Stimulated activated naive CD8-positive, alpha-beta T cell treated with anti-CD3 and anti-CD28 coated beads, Interleukin-15, Interleukin-2, amounts not matched to agents 100 ng/mL and 50 ng/mL, for 24 hours (primary cell): Measurements from ENCODE around the gene SEMA4D.

Experiments
- H3K27ac Mint-ChIP-seq: one replicate; pipeline ENCODE4 v1.8.0; 2021; ENCODE audit warnings: mild to moderate bottlenecking, mixed read lengths
- H3K27me3 Mint-ChIP-seq: one replicate; pipeline ENCODE4 v1.8.0; 2021; ENCODE audit warnings: mixed read lengths
- H3K36me3 Mint-ChIP-seq: one replicate; pipeline ENCODE4 v1.8.0; 2021; ENCODE audit warnings: low read depth, mixed read lengths
- H3K4me1 Mint-ChIP-seq: one replicate; pipeline ENCODE4 v1.8.0; 2021; ENCODE audit warnings: low read depth, mixed read lengths
- H3K4me3 Mint-ChIP-seq: one replicate; pipeline ENCODE4 v1.8.0; 2021; ENCODE audit warnings: mild to moderate bottlenecking, mixed read lengths
- H3K9me3 Mint-ChIP-seq: one replicate; pipeline ENCODE4 v1.8.0; 2021; ENCODE audit warnings: mixed read lengths

SEMA4D gene

DNA sequence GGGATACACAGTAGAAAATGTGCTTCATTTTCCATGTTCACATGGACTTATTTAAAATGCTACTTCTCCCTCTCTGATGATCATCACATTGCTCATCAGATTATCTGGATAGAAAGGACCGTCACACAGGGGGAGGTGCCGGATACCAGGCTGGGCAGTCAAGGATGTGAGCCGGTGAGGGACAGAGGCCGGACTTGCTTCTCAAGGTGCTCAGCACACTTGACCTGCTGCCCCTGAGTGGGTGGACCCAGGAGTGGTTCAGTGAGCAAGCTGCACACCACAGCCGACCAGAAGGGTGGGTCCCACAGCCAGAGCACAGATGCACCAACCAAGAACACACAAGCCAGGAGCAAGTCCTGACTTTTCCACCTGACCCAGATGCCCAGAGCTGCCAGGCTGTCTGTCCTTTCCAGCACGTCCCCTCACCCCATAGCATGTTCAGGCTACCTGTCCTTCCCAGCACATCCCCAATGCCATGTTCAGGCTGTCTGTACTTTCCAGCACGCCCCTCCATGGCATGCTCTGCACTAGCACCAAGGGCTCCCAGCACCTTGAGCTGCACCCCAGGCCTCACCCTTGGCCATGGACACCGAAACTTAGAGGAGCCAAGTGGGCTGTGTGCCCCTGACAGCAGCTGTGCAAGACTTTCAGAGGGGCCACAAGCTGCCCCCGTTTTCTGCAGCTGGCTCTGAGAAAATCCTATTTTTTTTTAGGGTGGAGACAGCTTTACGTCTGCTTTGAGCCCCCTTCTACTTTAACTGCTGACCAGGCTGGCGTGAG, 101.8 kb downstream of the SEMA4D start:
- peaks cover 91% of the 10 kb centered on the region for H3K36me3 Mint-ChIP-seq
- peak overlapping the region; percentile 55 for H3K27ac Mint-ChIP-seq
- no peaks in the 10 kb centered on the region for H3K27me3 Mint-ChIP-seq
- H3K4me1 Mint-ChIP-seq: peaks cover 21% of the 10 kb centered on the region
- H3K9me3 Mint-ChIP-seq: no peaks in the 10 kb centered on the region
- H3K4me3 Mint-ChIP-seq: no peak overlapping the region

DNA sequence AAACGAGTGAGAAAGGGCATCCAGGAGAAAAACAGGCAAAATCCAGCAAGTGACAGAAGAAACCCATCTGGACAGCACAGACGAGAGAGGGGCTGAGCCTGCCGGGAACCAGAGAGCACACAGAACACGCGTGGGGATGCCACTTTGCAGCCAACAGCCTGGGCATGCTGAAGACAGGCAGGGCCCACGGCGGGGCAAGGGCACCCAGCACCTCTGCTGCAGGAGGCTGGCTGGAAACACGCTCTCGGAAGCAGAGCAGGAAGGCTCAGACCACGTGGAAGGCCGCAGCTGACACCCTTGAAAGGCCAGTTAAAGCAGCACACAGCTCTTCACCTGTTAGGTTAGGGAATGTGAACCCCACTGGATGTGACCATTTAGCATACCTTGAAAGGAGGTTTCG, 103.5 kb downstream of the SEMA4D start:
- Mint-ChIP-seq H3K27ac (peak overlapping the region; percentile 78), H3K36me3 (peaks cover 90% of the 10 kb centered on the region), H3K9me3 (no peaks in the 10 kb centered on the region), H3K4me1 (peaks cover 7% of the 10 kb centered on the region), H3K4me3 (no peak overlapping the region), H3K27me3 (no peaks in the 10 kb centered on the region)

DNA sequence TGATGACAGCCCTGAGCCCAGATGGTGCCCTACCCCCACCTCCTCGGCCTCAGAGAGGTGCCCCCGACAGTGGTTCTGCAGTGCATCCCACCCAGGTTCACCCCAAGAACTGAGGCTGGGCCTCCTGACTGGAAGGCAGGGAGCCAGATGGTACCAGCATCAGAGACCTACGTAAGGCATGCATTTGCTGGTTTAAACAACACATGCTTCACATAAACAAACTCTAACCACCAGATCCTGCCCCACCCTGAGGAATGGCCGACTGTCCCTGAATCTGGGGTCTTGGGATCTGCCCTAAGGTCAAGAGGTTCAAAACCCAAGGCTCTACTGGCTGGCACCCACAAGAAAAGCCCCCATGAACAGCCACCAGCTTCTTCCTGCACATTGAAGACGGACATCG, 106.3 kb downstream of the SEMA4D start:
- H3K4me3 Mint-ChIP-seq: no peak overlapping the region
- peaks cover 81% of the 10 kb centered on the region for H3K36me3 Mint-ChIP-seq
- peak overlapping the region; percentile 12 for H3K27ac Mint-ChIP-seq
- no peaks in the 10 kb centered on the region for H3K27me3 Mint-ChIP-seq
- H3K4me1 Mint-ChIP-seq: peaks cover 4% of the 10 kb centered on the region
- no peaks in the 10 kb centered on the region for H3K9me3 Mint-ChIP-seq

- H3K27ac Mint-ChIP-seq: peak overlapping the region; percentile 54
- H3K36me3 Mint-ChIP-seq: peaks cover 83% of the 10 kb centered on the region
- no peaks in the 10 kb centered on the region for H3K27me3 Mint-ChIP-seq
- H3K9me3 Mint-ChIP-seq: no peaks in the 10 kb centered on the region
- H3K4me1 Mint-ChIP-seq: peaks cover 11% of the 10 kb centered on the region
- no peak overlapping the region for H3K4me3 Mint-ChIP-seq
Observed at GRCh38 chr9:89390578-89391116, 107.3 kb downstream of the SEMA4D start.

DNA sequence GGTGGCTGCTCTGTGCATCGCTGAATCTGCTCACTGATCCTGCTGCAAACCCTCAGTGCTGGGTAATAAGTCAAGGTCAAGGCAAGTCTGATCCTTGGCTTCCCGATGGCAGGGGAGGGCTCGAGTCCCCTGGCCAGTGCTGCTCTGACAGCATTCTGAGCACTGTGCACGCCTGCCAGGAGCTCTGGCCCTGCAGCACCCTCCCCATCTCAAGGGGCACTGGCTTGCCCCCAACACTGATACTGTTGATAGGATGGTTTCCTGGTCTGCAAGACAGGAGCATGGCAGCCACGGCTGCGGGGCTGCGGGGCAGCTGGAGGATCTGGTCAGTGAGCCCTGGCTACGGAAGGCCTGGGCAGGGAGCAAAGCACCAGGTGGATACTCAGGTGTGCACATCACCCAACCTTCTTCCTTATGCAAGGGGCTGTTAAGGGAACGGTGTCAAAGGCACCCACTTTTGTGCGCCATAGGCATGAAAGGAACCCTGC, 107.8 kb downstream of the SEMA4D start:
- H3K27me3 Mint-ChIP-seq: no peaks in the 10 kb centered on the region
- peaks cover 83% of the 10 kb centered on the region for H3K36me3 Mint-ChIP-seq

DNA sequence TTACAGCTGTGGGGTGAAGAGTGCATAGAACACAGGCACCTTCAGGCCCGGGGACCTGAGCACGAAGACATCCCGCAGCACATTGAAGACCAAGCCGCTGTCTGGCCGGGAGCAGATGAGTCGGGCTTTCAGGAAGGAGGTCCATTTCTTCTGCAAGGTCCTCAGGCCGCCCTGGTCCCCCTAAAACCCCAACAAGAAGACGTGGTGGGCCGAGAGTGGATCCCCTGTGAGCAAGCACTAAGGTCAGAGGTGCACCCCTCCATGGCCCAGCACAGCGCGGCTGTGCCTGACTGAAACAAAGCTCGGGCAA, 109.1 kb downstream of the SEMA4D start:
- Mint-ChIP-seq H3K4me1 (peaks cover 17% of the 10 kb centered on the region), H3K9me3 (no peaks in the 10 kb centered on the region), H3K36me3 (peaks cover 83% of the 10 kb centered on the region), H3K27ac (no peak overlapping the region), H3K27me3 (no peaks in the 10 kb centered on the region), H3K4me3 (no peak overlapping the region)

More for the DNA sequence above, 107.8 kb downstream of the SEMA4D start:
- Mint-ChIP-seq H3K27ac (peak overlapping the region; percentile 54), H3K9me3 (no peaks in the 10 kb centered on the region), H3K4me1 (peaks cover 13% of the 10 kb centered on the region), H3K4me3 (no peak overlapping the region)

DNA sequence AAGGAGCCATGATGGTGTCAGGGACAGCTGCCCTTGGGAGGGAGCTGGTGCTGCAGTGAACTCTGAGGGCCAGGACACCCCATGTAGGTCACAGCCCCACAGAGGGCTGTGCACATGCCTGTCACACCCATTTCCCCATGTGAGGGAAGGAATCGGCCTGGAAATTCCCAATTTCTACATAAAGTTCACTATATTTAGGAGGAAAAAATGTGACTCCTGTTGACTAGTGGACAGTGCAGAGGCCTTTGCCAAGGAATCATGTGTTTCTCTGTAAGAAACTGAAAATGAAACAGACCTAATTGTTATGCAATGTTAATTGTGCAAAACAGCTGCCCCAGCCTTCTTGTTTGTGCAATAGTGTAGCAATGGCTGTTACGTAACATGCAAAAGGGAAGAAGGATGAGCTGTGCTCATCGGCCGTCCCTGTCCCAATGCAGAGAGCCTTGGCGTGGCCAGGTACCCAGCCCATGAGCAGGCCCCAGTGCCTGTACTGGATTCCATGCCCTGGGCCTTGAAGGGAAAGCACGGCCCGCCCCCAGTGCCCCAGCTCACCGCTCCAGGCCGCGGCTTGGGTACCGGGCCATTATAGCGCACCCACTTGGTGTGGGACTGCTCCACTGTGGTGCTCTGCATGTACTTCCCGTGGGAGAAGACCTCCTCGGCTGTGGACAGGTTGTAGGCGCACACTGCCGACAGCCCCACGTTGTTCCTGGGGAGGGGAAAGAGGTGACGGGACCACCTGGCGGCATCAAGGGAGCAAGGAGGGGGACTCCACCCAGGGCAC, 109.6 kb downstream of the SEMA4D start:
- H3K4me3 Mint-ChIP-seq: no peak overlapping the region
- peaks cover 22% of the 10 kb centered on the region for H3K4me1 Mint-ChIP-seq
- peak overlapping the region; percentile 45 for H3K27ac Mint-ChIP-seq
- no peaks in the 10 kb centered on the region for H3K9me3 Mint-ChIP-seq
- no peaks in the 10 kb centered on the region for H3K27me3 Mint-ChIP-seq
- peaks cover 83% of the 10 kb centered on the region for H3K36me3 Mint-ChIP-seq

- Mint-ChIP-seq H3K4me1 (peaks cover 32% of the 10 kb centered on the region), H3K4me3 (no peak overlapping the region), H3K27me3 (no peaks in the 10 kb centered on the region), H3K27ac (peak overlapping the region; percentile 61), H3K36me3 (peaks cover 81% of the 10 kb centered on the region), H3K9me3 (no peaks in the 10 kb centered on the region)
Observed at GRCh38 chr9:89387197-89387849, 110.6 kb downstream of the SEMA4D start.

DNA sequence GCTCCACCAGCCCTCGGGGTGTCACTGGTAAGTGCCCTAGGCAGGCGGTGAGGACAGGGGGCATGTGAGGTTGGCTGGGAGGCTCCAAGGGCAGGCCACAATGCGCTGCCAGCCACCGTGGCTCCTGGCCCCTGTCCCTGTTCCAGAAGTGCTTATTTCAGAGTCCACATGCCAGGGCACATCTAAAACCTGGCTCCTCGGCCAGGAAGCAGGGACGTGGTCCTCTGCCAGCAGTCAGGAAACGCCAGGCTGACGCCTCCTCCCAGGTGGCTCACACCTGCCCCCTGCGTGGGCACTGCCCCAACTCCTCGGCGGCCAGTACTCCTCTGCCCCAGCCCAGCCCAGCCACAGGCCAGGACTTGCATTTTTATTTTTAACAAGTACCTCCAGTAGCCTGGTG, 111.1 kb downstream of the SEMA4D start:
- H3K27ac Mint-ChIP-seq: peak overlapping the region; percentile 41

GRCh38 chr9:89386206-89386605, 111.7 kb downstream of the SEMA4D start:
- Mint-ChIP-seq H3K4me3 (no peak overlapping the region), H3K36me3 (peaks cover 81% of the 10 kb centered on the region), H3K9me3 (no peaks in the 10 kb centered on the region), H3K4me1 (peaks cover 43% of the 10 kb centered on the region), H3K27me3 (no peaks in the 10 kb centered on the region), H3K27ac (peak overlapping the region; percentile 41)

More for the DNA sequence above, 111.1 kb downstream of the SEMA4D start:
- no peak overlapping the region for H3K4me3 Mint-ChIP-seq
- H3K9me3 Mint-ChIP-seq: no peaks in the 10 kb centered on the region
- peaks cover 81% of the 10 kb centered on the region for H3K36me3 Mint-ChIP-seq
- no peaks in the 10 kb centered on the region for H3K27me3 Mint-ChIP-seq
- H3K4me1 Mint-ChIP-seq: peaks cover 37% of the 10 kb centered on the region

DNA sequence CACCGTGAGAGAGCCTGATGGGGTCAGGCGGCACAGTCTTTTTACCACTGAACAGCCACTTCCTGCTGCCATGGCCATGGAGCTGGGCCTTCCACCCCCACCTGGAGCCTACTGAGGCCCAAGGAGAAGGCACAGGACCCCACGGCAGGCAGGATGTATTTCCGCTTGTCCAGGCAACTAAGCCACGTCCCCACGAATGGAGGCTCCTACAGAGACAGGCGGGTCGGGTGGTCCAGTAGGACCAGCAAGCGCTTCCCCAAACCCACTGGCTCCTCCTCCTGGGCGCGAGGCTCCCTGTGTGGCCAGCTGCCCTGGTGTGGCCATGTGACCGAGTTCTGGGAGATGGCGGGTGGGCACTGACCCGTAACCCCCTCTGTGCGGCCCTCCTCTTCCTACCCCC, 113.1 kb downstream of the SEMA4D start:
- Mint-ChIP-seq H3K27me3 (no peaks in the 10 kb centered on the region), H3K27ac (peak overlapping the region; percentile 61), H3K9me3 (no peaks in the 10 kb centered on the region), H3K36me3 (peaks cover 81% of the 10 kb centered on the region), H3K4me3 (no peak overlapping the region), H3K4me1 (peaks cover 51% of the 10 kb centered on the region)

DNA sequence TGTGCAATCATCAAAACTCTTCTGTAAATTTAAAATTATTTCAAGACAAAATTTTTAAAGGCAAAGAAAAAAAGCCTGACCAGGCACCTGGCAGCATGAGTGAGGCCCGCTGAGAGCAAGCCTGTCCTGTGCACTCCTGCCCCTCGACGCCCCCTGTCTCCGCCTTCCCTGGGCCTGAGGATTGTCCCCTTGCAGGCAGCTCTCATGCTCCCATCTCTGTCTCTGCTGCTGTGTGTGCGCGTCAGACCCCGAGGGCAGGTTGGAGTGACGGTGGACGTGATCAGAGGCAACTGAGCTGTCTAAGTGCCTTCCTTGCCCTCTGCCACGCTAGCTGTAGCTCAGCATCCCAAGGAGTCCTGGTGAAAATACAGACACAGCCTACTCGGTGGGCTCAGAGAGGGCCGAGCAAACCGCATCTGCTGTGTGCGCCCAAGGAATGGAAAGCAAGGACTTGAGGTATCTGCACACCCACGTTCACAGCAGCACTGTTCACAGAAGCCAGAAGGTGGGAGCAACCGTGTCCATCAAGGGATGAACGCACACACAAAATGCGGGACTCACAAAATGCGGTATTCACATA, 114.1 kb downstream of the SEMA4D start:
- Mint-ChIP-seq H3K27me3 (no peaks in the 10 kb centered on the region), H3K4me1 (peaks cover 56% of the 10 kb centered on the region), H3K36me3 (peaks cover 85% of the 10 kb centered on the region), H3K4me3 (no peak overlapping the region), H3K9me3 (no peaks in the 10 kb centered on the region), H3K27ac (peak overlapping the region; percentile 95)

DNA sequence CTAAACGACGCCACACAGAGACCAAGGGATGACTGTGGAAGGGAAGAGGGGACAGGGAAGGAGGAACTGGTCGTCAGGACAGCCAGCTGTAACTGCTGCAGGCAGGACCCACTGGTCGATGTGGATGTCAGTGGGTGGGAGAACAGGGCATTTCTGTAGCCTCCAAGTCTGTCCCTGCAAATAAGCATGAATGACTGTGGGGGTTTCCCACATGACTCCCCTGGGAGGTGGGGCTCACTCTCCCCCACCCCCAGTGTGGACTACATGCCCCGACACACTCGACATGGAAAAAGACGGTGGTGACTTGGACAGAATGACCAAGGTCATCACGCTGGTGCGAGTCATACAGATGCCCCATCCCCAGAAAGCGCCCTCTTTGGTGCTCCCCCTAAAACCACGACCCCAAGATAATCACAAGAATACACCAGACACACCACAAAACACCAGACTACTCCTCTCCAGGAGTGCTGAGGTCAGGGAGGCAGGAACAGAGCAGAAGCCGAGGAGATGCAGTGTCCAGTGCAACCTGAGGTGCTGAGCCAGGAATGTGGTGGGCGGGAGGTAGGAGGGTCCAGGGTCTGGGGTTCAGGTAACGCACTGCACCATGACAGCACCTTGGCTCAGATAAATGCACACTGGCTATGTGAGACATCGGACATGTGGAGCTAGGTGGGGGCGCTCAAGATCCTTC, 114.7 kb downstream of the SEMA4D start:
- Mint-ChIP-seq H3K4me3 (peak overlapping the region; percentile 42), H3K36me3 (peaks cover 90% of the 10 kb centered on the region), H3K27me3 (no peaks in the 10 kb centered on the region), H3K27ac (peak overlapping the region; percentile 95), H3K4me1 (peaks cover 56% of the 10 kb centered on the region), H3K9me3 (no peaks in the 10 kb centered on the region)
